ENCODE data around the gene DLL3.

DLL3 gene

GRCh38 chr19:39532233-39533002, 33.7 kb downstream of the DLL3 start, which contains the start of gene EID2B (continued):
- TF ChIP-seq ZNF518A (tag by site-specific recombination; conservative IDR thresholded peaks at IDR 0.05; ENCODE audit: low read depth) (no peak), ZBTB21 (tag by site-specific recombination; IDR thresholded peaks at IDR 0.05) (no peak), ZNF670 (tag by site-specific recombination; IDR thresholded peaks at IDR 0.05; ENCODE audit: low read depth) (no peak), KLF16 (tag by site-specific recombination; IDR thresholded peaks at IDR 0.05) (peak; percentile 80; the same call in 1 of the 2 replicates), ZNF426 (tag by site-specific recombination; IDR thresholded peaks at IDR 0.05) (no peak), ZNF146 (tag by site-specific recombination; IDR thresholded peaks at IDR 0.05) (peak; percentile 59; the same call in 1 of the 2 replicates), ZNF19 (tag by site-specific recombination; IDR thresholded peaks at IDR 0.05; ENCODE audit: low read depth) (no peak), ZNF530 (tag by site-specific recombination; IDR thresholded peaks at IDR 0.05; ENCODE audit: low read depth) (no peak), PRDM1 (tag by site-specific recombination; IDR thresholded peaks at IDR 0.05) (no peak), ZNF747 (tag by site-specific recombination; IDR thresholded peaks at IDR 0.05) (no peak), INSM2 (tag by site-specific recombination; IDR thresholded peaks at IDR 0.05) (peak; percentile 62; the same call in 1 of the 2 replicates), KLF8 (tag by site-specific recombination; IDR thresholded peaks at IDR 0.05) (no peak; the same call in 1 of the 2 replicates), PATZ1 (tag by site-specific recombination; IDR thresholded peaks at IDR 0.05) (peak; percentile 42), ZNF292 (tag by site-specific recombination; IDR thresholded peaks at IDR 0.05; ENCODE audit: borderline replicate concordance, low read depth) (no peak), ZBTB26 (tag by site-specific recombination; optimal IDR thresholded peaks at IDR 0.05) (peak; percentile 92), ZNF558 (tag by site-specific recombination; IDR thresholded peaks at IDR 0.05) (no peak), ZBTB1 (tag by site-specific recombination; IDR thresholded peaks at IDR 0.05) (no peak), SP2 (tag by site-specific recombination; IDR thresholded peaks at IDR 0.05) (no peak), ZNF449 (tag by site-specific recombination; IDR thresholded peaks at IDR 0.05) (peak; percentile 27; the same call in 1 of the 2 replicates), ZBTB48 (tag by site-specific recombination; IDR thresholded peaks at IDR 0.05) (no peak), ZNF394 (tag by site-specific recombination; IDR thresholded peaks at IDR 0.05; ENCODE audit: borderline replicate concordance) (peak; percentile 51), ZNF23 (tag by site-specific recombination; IDR thresholded peaks at IDR 0.05; ENCODE audit: borderline replicate concordance) (no peak), ZNF223 (tag by site-specific recombination; IDR thresholded peaks at IDR 0.05) (0 out of 2 replicates have a peak, but pooled peaks have one; percentile 16), ZNF624 (tag by site-specific recombination; IDR thresholded peaks at IDR 0.05) (no peak), YY1 (tag by site-specific recombination; IDR thresholded peaks at IDR 0.05) (peak; percentile 96), ZNF585B (tag by site-specific recombination; IDR thresholded peaks at IDR 0.05) (no peak), HOXD13 (CRISPR knock-in tag; IDR thresholded peaks at IDR 0.05; ENCODE audit: borderline replicate concordance) (no peak), GLI4 (tag by site-specific recombination; IDR thresholded peaks at IDR 0.05) (no peak), MYNN (tag by site-specific recombination; IDR thresholded peaks at IDR 0.05; ENCODE audit: borderline replicate concordance) (no peak)
